Activated T-helper 2 cell treated with anti-CD3 and anti-CD28 coated beads, Interferon-gamma antibody, Interleukin-2, Interleukin-4, amounts not matched to agents 10 μg/mL and 5 μg/mL and 100 μg/mL, durations not matched to agents 14 hours and 24 hours and 36 hours (primary cell): ENCODE results near the gene PIK3CD. TPM values are rescaled to one million over a fixed set of nuclear protein-coding genes. Genes with fewer than 3 reads are reported as not detected.
A peak's percentile ranks its signal among the peaks of the same experiment; 100 is the strongest.
"Not testable (repeated sequence)": the region's sequence is repeated elsewhere in the genome, so short reads cannot be mapped to it uniquely, and the experiment has no call there.

Experiments used
- DNase-seq: peaks from one replicate; pipeline ENCODE4 v3.0.0; 2021; ENCODE audit warnings: low spot score
- H3K27ac Mint-ChIP-seq: one replicate; pipeline ENCODE4 v1.8.0; 2021; ENCODE audit warnings: mixed read lengths
- H3K27me3 Mint-ChIP-seq: one replicate; pipeline ENCODE4 v1.8.0; 2021; ENCODE audit warnings: low read depth, mixed read lengths
- H3K36me3 Mint-ChIP-seq: one replicate; pipeline ENCODE4 v1.8.0; 2021; ENCODE audit warnings: low read depth, mixed read lengths
- H3K4me1 Mint-ChIP-seq: one replicate; pipeline ENCODE4 v1.8.0; 2021; ENCODE audit warnings: low read depth, mixed read lengths
- H3K4me3 Mint-ChIP-seq: one replicate; pipeline ENCODE4 v1.8.0; 2021; ENCODE audit warnings: low read depth, mild to moderate bottlenecking, moderate library complexity, mixed read lengths
- H3K9me3 Mint-ChIP-seq: one replicate; pipeline ENCODE4 v1.8.0; 2021; ENCODE audit warnings: mixed read lengths
- intact Hi-C: fragments of 100-400 bp; cut with micrococcal nuclease; formaldehyde crosslinking; loops from one replicate; pipeline ENCODE4 v1.15.1; 2023
- total RNA-seq: library from RNA; stranded (reverse); gene quantifications from 2 replicates; pipeline ENCODE4 v1.2.3, GENCODE V29; 2022

Gene PIK3CD
- total RNA-seq, 1 donor from 2014 or later: 184 TPM

DNA sequence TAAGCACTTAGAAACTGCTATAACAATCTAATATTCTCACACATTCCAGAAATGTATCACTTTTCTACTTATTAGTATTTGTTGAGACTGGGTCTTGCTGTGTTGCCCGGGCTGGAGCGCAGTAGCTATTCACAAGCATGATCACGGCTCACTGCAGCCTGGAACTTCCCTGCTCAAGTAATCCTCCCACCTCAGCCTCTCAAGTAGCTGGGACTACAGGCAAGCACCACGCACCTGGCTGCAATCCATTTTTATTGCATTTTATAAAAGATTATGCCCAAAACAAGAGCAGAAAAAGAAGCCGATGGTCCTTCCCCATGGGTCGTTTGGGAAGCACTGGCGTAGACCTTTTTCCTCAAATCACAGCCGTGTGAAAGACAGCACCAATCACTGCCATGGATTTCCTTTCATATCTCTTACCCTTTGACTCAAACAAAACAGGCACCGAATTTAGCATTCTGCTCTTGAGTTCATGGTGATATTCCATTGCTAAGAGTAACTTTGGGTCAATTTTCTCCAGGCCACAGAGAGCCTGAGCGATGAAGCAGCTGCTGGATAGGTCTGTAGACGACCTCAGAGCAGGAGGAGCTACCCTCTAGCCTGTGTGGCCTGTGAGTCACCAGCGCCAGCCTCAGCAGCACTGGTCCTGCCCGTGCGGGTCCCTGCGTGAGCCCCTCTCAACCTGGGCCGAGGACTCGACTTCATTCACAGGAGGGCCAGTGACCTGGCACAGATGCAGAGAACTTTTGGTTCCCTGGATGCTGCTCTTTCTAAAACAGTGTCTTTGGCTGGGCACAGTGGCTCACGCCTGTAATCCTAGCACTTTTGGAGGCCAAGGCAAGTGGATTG is 80.8 kb downstream of the PIK3CD start:
- Mint-ChIP-seq H3K36me3 (peaks cover 72% of the 10 kb centered on the region), H3K4me3 (no peak overlapping the region), H3K27me3 (no peaks in the 10 kb centered on the region), H3K4me1 (peaks cover 33% of the 10 kb centered on the region), H3K9me3 (no peaks in the 10 kb centered on the region), H3K27ac (no peak overlapping the region)
- intact Hi-C loops: no loop called here
- no peak for DNase-seq

DNA sequence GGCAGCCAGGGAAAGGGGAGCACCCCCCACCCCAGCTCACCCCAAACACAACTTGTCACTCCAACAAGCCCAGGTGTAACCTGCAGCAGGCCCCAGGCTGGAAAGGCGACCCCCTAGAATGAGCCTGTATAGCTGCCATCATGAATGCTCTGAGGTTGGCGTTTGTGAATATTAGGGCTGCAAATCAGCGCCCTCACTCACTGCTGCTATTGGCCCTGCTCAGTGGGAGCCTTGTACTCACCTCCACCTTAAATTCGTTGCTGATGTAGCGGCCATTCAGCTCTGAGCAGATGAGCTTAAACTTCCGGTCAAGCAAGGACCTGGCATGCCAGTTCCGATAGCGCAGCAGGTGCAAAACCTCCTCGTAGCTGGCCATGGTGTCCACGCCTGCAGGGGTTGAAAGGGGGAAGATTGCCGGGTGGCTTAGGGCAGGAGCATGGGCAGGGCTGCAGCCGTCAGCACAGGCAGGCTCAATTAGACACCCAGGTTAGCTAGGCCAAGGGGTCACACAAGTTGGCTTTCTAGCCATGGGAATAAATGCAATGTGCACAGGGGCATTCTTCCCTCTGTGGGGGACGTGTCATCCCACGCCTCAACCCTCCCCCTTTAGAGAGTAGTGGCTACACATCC is 81.7 kb downstream of the PIK3CD start:
- no peak overlapping the region for H3K4me3 Mint-ChIP-seq
- peaks cover 27% of the 10 kb centered on the region for H3K4me1 Mint-ChIP-seq
- intact Hi-C loops: no loop called here
- H3K36me3 Mint-ChIP-seq: peaks cover 67% of the 10 kb centered on the region
- DNase-seq: no peak
- H3K27ac Mint-ChIP-seq: peak overlapping the region; percentile 34
- H3K27me3 Mint-ChIP-seq: no peaks in the 10 kb centered on the region
- no peaks in the 10 kb centered on the region for H3K9me3 Mint-ChIP-seq

DNA sequence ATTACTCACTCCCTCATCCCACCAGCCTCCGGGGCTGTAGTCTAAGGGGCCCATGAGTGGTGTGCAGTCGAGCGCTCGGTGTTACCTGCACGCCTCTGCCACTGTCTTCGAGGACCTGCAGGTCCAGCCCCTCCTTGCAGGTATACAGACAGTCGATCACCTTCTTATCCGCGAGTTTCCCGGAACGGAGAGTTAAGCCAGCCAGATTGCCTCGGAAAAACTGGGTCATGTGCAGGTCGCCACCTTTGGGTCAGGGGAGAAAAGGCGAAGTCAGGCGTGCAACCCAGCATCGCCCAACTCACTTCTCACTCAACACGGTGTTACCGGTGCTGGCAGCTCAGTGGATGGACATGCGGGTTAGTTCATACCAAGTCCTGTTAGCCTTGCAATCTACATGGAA is 84.3 kb downstream of the PIK3CD start:
- DNase-seq: no peak
- H3K27me3 Mint-ChIP-seq: no peaks in the 10 kb centered on the region

DNA sequence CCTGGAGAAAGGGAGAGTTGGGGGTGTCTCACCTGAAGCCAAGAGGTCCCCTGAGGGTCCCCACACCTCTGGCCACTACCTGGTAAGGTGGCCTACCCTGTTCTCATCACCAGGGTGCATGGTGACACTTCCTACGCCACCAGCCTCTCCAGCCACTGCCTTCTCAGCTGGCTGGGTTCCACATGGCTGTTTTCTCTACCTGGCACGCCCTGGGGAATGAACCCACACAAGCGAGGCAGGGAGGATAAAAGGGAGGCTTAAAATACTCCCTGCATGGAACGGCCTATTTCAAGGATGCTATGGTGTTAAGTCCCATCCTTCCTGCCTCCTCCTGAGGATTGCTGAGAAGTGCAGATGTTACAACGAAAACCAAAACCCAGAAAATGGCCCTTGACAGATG is 84.7 kb downstream of the PIK3CD start:
- Mint-ChIP-seq H3K4me1 (peaks cover 10% of the 10 kb centered on the region), H3K4me3 (no peak overlapping the region), H3K27me3 (no peaks in the 10 kb centered on the region), H3K9me3 (no peaks in the 10 kb centered on the region), H3K36me3 (peaks cover 59% of the 10 kb centered on the region), H3K27ac (no peak overlapping the region)
- no peak for DNase-seq
- intact Hi-C loops: no loop called here

More for the DNA sequence above, 84.3 kb downstream of the PIK3CD start:
- intact Hi-C loops: no loop called here
- Mint-ChIP-seq H3K4me1 (peaks cover 11% of the 10 kb centered on the region), H3K36me3 (peaks cover 59% of the 10 kb centered on the region), H3K4me3 (no peak overlapping the region), H3K27ac (no peak overlapping the region), H3K9me3 (no peaks in the 10 kb centered on the region)

DNA sequence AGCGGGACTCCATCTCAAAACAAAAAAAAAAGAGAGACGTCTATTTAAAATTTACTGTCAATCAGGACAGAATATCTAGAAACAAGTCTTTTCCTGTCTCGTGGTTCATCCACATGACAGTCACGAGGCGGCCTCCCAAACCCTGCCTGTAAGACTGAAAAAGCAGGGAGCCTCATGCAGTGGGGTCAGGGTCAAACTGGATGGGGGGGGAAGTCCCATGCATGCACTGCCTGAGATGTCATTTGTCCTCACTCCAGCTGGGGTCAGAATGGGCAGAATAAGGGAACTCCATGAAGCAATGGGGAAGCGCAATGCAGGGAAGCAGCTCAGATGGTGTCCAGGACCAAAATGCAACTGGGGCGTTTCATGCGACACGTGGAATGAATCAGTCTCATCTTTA is 85.5 kb downstream of the PIK3CD start:
- H3K27ac Mint-ChIP-seq: peak overlapping the region; percentile 26
- peaks cover 57% of the 10 kb centered on the region for H3K36me3 Mint-ChIP-seq
- DNase-seq: no peak
- intact Hi-C loops: no loop called here
- no peak overlapping the region for H3K4me3 Mint-ChIP-seq
- no peaks in the 10 kb centered on the region for H3K9me3 Mint-ChIP-seq
- peaks cover 5% of the 10 kb centered on the region for H3K4me1 Mint-ChIP-seq
- no peaks in the 10 kb centered on the region for H3K27me3 Mint-ChIP-seq

DNA sequence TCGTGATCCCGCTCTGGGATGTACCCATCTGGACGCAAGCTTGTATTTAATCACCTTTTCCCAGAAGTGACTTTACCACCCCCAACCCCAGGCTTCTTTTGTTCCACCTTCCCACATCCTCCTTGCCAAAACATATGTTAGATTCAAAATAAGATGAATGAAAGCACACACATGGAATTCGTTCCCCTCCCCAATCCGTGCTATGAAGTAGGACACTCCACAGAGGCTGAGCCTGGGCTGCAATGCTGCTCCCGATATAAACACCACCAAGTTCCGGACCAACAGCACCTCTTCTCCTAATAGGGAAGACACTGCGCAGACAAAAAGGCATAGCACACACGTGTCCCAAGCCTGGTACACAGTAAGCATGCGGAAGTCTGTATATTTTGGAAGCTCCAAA is 86.1 kb downstream of the PIK3CD start:
- no peak overlapping the region for H3K4me3 Mint-ChIP-seq
- intact Hi-C loops: no loop called here
- H3K9me3 Mint-ChIP-seq: no peaks in the 10 kb centered on the region
- no peak overlapping the region for H3K27ac Mint-ChIP-seq
- peaks cover 53% of the 10 kb centered on the region for H3K36me3 Mint-ChIP-seq
- H3K4me1 Mint-ChIP-seq: peaks cover 5% of the 10 kb centered on the region
- no peak for DNase-seq
- no peaks in the 10 kb centered on the region for H3K27me3 Mint-ChIP-seq

DNA sequence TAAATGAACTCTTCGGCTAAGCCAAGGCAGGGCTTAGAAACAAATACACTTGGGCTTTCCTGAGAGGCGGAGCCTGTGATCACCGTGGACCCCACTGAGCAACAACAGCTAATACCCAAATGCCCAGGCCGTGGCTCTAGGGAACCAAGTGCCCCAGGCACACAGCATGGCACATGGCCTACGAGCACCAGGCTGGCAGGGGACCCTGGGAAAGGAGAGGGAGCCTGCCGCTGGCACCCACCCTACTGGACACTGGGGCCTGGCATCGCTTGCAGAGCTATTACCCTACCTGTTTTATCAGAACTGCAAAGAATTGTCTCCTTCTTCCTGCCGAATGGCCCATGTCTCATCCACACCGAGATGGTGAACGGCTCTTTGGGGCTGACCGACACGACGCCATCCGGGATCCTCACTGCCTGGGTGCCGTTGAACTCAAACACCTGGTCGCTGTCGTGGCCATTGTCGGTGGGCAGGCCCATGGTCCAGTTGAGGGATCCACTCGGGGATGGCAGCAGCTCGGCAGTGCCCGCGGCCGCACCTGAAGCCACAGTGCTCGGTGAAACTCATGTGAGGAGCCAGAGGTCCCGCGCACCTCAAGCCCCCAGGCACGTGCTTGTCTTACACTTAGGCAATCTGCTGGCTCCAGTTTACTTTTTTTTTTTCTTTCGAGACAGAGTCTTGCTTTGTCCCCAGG is 92.7 kb downstream of the PIK3CD start:
- Mint-ChIP-seq H3K9me3 (no peaks in the 10 kb centered on the region), H3K36me3 (peaks cover 44% of the 10 kb centered on the region), H3K27ac (no peak overlapping the region), H3K4me1 (no peaks in the 10 kb centered on the region), H3K4me3 (no peak overlapping the region), H3K27me3 (no peaks in the 10 kb centered on the region)
- no peak for DNase-seq
- intact Hi-C loops: no loop called here

DNA sequence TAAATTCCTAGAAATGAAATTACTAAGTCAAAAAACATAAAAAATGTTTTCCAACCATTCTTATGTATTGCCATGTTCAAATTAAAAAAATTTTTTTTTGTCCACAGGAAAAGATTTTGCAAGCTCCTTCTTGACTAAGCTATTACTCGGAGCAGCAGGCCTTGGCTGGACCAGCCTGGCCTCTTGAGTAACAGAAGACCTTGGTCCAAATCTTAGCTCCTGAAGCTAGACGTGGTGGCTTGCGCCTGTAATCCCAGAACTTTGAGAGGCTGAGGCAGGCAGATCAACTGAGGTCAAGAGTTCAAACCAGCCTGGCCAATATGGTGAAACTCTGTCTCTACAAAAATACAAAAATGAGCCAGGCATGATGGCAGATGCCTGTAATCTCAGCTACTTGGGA is 94.7 kb downstream of the PIK3CD start:
- no peak for DNase-seq
- H3K9me3 Mint-ChIP-seq: no peaks in the 10 kb centered on the region
- H3K27ac Mint-ChIP-seq: no peak overlapping the region
- no peaks in the 10 kb centered on the region for H3K4me1 Mint-ChIP-seq
- H3K4me3 Mint-ChIP-seq: no peak overlapping the region
- intact Hi-C loops: no loop called here
- H3K27me3 Mint-ChIP-seq: no peaks in the 10 kb centered on the region
- H3K36me3 Mint-ChIP-seq: peaks cover 47% of the 10 kb centered on the region

DNA sequence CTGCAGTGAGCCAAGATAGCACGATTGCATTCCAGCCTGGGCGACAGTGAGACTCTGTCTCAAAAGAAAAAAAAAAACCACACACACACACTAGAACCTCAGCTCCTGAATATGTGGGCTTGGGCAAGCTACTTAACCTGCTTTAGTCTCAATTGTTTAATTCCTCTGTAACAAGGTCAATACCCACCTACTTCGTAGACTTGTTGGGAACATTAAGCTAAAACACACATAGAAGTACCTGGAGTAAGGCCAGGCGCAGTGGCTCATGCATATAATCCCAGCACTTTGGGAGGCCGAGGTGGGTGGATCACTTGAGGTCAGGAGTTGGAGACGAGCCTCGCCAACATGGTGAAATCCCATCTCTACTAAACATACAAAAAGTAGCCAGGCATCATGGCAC is 95.1 kb downstream of the PIK3CD start:
- intact Hi-C loops: no loop called here
- Mint-ChIP-seq H3K4me1 (no peaks in the 10 kb centered on the region), H3K27me3 (no peaks in the 10 kb centered on the region), H3K36me3 (peaks cover 48% of the 10 kb centered on the region), H3K4me3 (no peak overlapping the region), H3K9me3 (no peaks in the 10 kb centered on the region), H3K27ac (no peak overlapping the region)
- no peak for DNase-seq

DNA sequence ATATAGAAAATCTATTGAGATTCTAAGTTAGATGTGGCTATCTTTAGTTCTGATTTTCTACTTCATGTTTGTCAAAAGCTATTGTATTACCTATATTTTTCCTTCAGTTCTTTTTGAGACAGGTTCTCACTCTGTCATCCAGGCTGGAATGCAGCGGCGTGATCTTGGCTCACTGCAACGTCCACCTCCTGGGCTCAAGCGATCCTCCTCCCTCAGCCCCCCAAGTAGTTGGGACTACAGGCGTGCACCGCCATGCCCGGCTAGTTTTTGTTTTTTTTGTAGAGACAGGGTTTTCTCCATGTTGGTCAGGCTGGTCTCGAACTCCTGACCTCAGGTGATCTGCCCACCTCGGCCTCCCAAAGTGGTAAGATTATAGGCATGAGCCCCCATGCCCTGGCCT is 96.9 kb downstream of the PIK3CD start:
- H3K4me3 Mint-ChIP-seq, H3K27ac Mint-ChIP-seq, DNase-seq, H3K9me3 Mint-ChIP-seq, H3K27me3 Mint-ChIP-seq, H3K4me1 Mint-ChIP-seq, intact Hi-C loops: not testable (repeated sequence)
- H3K36me3 Mint-ChIP-seq: peaks cover 47% of the 10 kb centered on the region

DNA sequence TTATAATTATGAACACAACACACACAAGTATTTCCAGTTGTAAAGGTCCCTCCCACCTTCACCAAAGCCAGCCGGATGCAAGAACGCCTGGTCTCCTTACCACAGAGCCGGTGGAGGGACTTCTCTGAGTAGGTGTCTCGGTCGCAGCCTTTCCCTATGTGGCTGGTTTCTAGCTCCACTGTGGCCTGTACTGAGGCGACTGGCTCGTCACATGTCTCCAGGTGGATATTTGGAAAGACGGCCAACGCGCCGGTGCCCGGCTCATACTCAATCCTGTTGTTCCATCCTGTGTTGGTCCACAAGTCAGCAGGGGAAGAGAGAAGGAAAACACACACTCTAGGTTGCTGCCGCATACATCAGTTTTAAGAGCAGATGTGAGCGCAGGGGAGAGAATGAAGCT is 97.8 kb downstream of the PIK3CD start:
- DNase-seq: no peak
- Mint-ChIP-seq H3K36me3 (peaks cover 41% of the 10 kb centered on the region), H3K27me3 (no peaks in the 10 kb centered on the region), H3K4me3 (no peak overlapping the region), H3K9me3 (no peaks in the 10 kb centered on the region), H3K27ac (no peak overlapping the region), H3K4me1 (no peaks in the 10 kb centered on the region)
- intact Hi-C loops: no loop called here

DNA sequence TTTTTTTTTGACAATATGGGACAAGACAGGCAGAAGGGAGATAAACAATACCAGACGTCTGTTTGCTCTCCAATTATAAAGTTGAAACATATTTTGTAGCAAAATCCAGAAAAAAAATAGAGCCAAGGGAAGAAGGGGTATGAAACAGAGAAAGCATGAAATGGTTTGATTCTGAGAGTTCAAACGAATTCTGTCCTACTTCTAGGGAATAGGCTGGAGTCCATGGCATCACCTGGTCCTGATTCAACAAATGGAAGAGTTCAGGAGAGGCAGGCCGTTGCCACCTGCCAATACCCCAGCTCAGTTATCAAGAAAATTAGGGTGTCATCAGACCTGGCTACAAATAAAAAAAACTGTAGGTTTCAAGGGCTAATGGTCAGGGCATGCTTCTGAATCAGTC is 100.4 kb downstream of the PIK3CD start:
- DNase-seq: no peak
- Mint-ChIP-seq H3K9me3 (no peaks in the 10 kb centered on the region), H3K27me3 (no peaks in the 10 kb centered on the region), H3K27ac (no peak overlapping the region), H3K4me1 (no peaks in the 10 kb centered on the region), H3K4me3 (no peak overlapping the region), H3K36me3 (peaks cover 50% of the 10 kb centered on the region)
- intact Hi-C loops: no loop called here

DNA sequence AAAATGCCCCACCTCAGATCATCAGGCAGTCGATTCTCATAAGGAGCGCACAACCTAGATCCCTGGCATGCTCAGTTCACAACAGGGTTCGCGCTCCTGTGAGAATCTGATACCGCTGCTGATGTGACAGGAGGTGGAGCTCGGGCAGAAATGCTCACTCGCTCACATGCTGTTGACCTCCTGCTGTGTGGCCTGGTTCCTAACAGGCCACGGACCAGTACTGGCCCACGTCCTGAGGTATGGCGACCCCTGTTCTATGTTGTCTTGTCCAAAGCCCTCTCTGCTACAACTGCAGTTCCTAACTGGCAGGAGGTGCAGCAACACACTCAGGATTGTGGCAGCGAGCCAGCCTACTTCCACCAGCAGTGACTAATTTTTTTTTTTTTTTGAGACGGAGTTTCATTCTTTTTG is 101.6 kb downstream of the PIK3CD start:
- Mint-ChIP-seq H3K4me1 (no peaks in the 10 kb centered on the region), H3K27me3 (no peaks in the 10 kb centered on the region), H3K36me3 (peaks cover 48% of the 10 kb centered on the region), H3K4me3 (no peak overlapping the region), H3K9me3 (no peaks in the 10 kb centered on the region), H3K27ac (no peak overlapping the region)
- intact Hi-C loops: no loop called here
- no peak for DNase-seq
